CD8-positive, alpha-beta memory T cell (primary cell): Measurements from ENCODE around the gene BICD2. TPM values are rescaled to one million over a fixed set of nuclear protein-coding genes. Genes with fewer than 3 reads are reported as not detected.

ENCODE experiments used
- CTCF ChIA-PET: fragments of 350-600 bp; sonication (Branson Sonifier 250); formaldehyde crosslinking; loops from one replicate; lab custom pipeline; 2021; ENCODE audit warnings: antibody characterized with exemption; lab: Charles Lee
- POLR2A ChIA-PET: fragments of 350-600 bp; sonication (Branson Sonifier 250); formaldehyde crosslinking; loops from one replicate; lab custom pipeline; 2021; ENCODE audit warnings: antibody characterized with exemption; lab: Charles Lee
- DNase-seq, 5 donors: peaks; one replicate each; pipeline versions ENCODE4 v3.0.0 to v3.0.0-alpha.2; 2020 to 2022; ENCODE audit warnings: mixed read lengths in 1 of 5
- H3K27ac ChIP-seq: one replicate; pipeline ENCODE4 v1.7.0; 2013; ENCODE audit warnings: low read depth, mild to moderate bottlenecking, low read length, moderate library complexity
- H3K27me3 ChIP-seq: 2 replicates; pipeline ENCODE4 v1.7.0; 2013; ENCODE audit warnings: low read length, mild to moderate bottlenecking; ENCODE audit not compliant: insufficient read depth, poor library complexity, severe bottlenecking
- H3K36me3 ChIP-seq: 2 replicates; pipeline ENCODE4 v1.7.0; 2013; ENCODE audit warnings: mild to moderate bottlenecking, low read length, moderate library complexity; ENCODE audit not compliant: insufficient read depth
- H3K4me1 ChIP-seq: 2 replicates; pipeline ENCODE4 v1.7.0; 2013; ENCODE audit warnings: mild to moderate bottlenecking, low read length, moderate library complexity; ENCODE audit not compliant: insufficient read depth
- H3K4me3 ChIP-seq: 2 replicates; pipeline ENCODE4 v1.7.0; 2013; ENCODE audit warnings: mild to moderate bottlenecking, low read length
- H3K9me3 ChIP-seq: 2 replicates; pipeline ENCODE4 v1.7.0; 2013; ENCODE audit warnings: mild to moderate bottlenecking, low read length
- H3K27ac Mint-ChIP-seq, 8 donors: one replicate each; pipeline ENCODE4 v1.8.0; 2020 to 2021; ENCODE audit warnings: mixed read lengths in 8 of 8, mild to moderate bottlenecking in 6 of 8, inconsistent platforms in 3 of 8, moderate library complexity in 3 of 8
- H3K27me3 Mint-ChIP-seq, 2 donors: one replicate each; pipeline ENCODE4 v1.8.0; 2020 to 2021; ENCODE audit warnings: mixed read lengths in 2 of 2, mild to moderate bottlenecking in 1 of 2, moderate library complexity in 1 of 2
- H3K36me3 Mint-ChIP-seq, 3 donors: one replicate each; pipeline ENCODE4 v1.8.0; 2020 to 2021; ENCODE audit warnings: mixed read lengths in 3 of 3, inconsistent platforms in 1 of 3, mild to moderate bottlenecking in 1 of 3
- H3K4me1 Mint-ChIP-seq, 3 donors: one replicate each; pipeline ENCODE4 v1.8.0; 2020 to 2021; ENCODE audit warnings: mixed read lengths in 3 of 3, inconsistent platforms in 1 of 3, mild to moderate bottlenecking in 1 of 3
- H3K4me3 Mint-ChIP-seq, 7 donors: one replicate each; pipeline ENCODE4 v1.8.0; 2020 to 2021; ENCODE audit warnings: mixed read lengths in 7 of 7, mild to moderate bottlenecking in 6 of 7, moderate library complexity in 4 of 7, inconsistent platforms in 2 of 7
- H3K9me3 Mint-ChIP-seq, 5 donors: one replicate each; pipeline ENCODE4 v1.8.0; 2020 to 2022; ENCODE audit warnings: mixed read lengths in 5 of 5, mild to moderate bottlenecking in 3 of 5, moderate library complexity in 2 of 5, inconsistent platforms in 1 of 5
- polyA plus RNA-seq: library from polyadenylated mRNA; unstranded; fragments of 300-500 nt; fragmentation: Illumina TruSeq; gene quantifications from one replicate; pipeline ENCODE4 v1.2.3, GENCODE V29; 2021
- total RNA-seq, 2 experiments: library from RNA; stranded (reverse); gene quantifications; one replicate each; pipeline ENCODE4 v1.2.3, GENCODE V29; 2021

Gene BICD2
- total and polyA plus RNA-seq, 3 experiments from 2014 or later, result 18.6 to 27.1 (median 26.7) TPM

- CTCF ChIA-PET, result no interaction called here
- Mint-ChIP-seq H3K27me3 (peaks cover 4 to 10% of the 10 kb centered on the region in 2 donors), H3K9me3 (peaks cover 36 to 64% (median 51%) of the 10 kb centered on the region in 5 donors), H3K4me3 (peak overlapping the region in 3 of 7 donors; percentile 9 to 29 (median 10)), H3K4me1 (peaks cover 9 to 14% (median 12%) of the 10 kb centered on the region in 3 donors), H3K27ac (peak overlapping the region in 1 of 8 donors; percentile 47), H3K36me3 (peaks cover 0 to 50% (median 3%) of the 10 kb centered on the region in 3 donors)
- no peaks in the 10 kb centered on the region for H3K27me3 ChIP-seq
- H3K9me3 ChIP-seq, result peaks cover 8% of the 10 kb centered on the region
- DNase-seq, result no peak
- no peak overlapping the region for H3K27ac ChIP-seq
- H3K4me3 ChIP-seq, result no peak overlapping the region
- H3K4me1 ChIP-seq, result no peaks in the 10 kb centered on the region
- no peaks in the 10 kb centered on the region for H3K36me3 ChIP-seq
- POLR2A ChIA-PET, result no interaction called here
These were observed 68.0 kb downstream of the BICD2 start for GRCh38 chr9:92696619-92697018.

- H3K9me3 Mint-ChIP-seq, result peaks cover 11 to 24% (median 18%) of the 10 kb centered on the region in 5 donors
- no peaks in the 10 kb centered on the region for H3K4me1 ChIP-seq
- no peak overlapping the region for H3K27ac Mint-ChIP-seq
- H3K27ac ChIP-seq, result no peak overlapping the region
- DNase-seq, result no peak
- H3K4me1 Mint-ChIP-seq, result no peaks in the 10 kb centered on the region
- peaks cover 0 to 12% (median 0%) of the 10 kb centered on the region in 3 donors for H3K36me3 Mint-ChIP-seq
- peaks cover 3% of the 10 kb centered on the region for H3K9me3 ChIP-seq
- no peak overlapping the region for H3K4me3 Mint-ChIP-seq
- H3K27me3 ChIP-seq, result no peaks in the 10 kb centered on the region
- ChIA-PET CTCF (interaction anchor here (1.4 kb wide), 1 partner anchor 19 kb away, joined by 4 read pairs; no protein-coding TSS in a partner anchor), POLR2A (no interaction called here)
- no peak overlapping the region for H3K4me3 ChIP-seq
- H3K36me3 ChIP-seq, result no peaks in the 10 kb centered on the region
- H3K27me3 Mint-ChIP-seq, result peaks cover 0 to 6% of the 10 kb centered on the region in 2 donors
These were observed 77.7 kb downstream of the BICD2 start for GRCh38 chr9:92686954-92687353.

- no peak overlapping the region for H3K27ac Mint-ChIP-seq
- DNase-seq, result no peak
- H3K36me3 Mint-ChIP-seq, result peaks cover 0 to 5% (median 0%) of the 10 kb centered on the region in 3 donors
- H3K36me3 ChIP-seq, result no peaks in the 10 kb centered on the region
- POLR2A ChIA-PET, result no interaction called here
- CTCF ChIA-PET, result no interaction called here
- H3K4me1 Mint-ChIP-seq, result no peaks in the 10 kb centered on the region
- H3K27me3 ChIP-seq, result no peaks in the 10 kb centered on the region
- no peaks in the 10 kb centered on the region for H3K4me1 ChIP-seq
- H3K9me3 Mint-ChIP-seq, result peaks cover 1 to 9% (median 4%) of the 10 kb centered on the region in 5 donors
- H3K9me3 ChIP-seq, result peaks cover 1% of the 10 kb centered on the region
- no peak overlapping the region for H3K27ac ChIP-seq
- H3K4me3 Mint-ChIP-seq, result no peak overlapping the region
- peaks cover 0 to 3% of the 10 kb centered on the region in 2 donors for H3K27me3 Mint-ChIP-seq
- no peak overlapping the region for H3K4me3 ChIP-seq
These were observed 79.6 kb downstream of the BICD2 start for GRCh38 chr9:92685022-92685421.

GRCh38 chr9:92682269-92682668, 82.4 kb downstream of the BICD2 start:
- DNase-seq, result no peak
- H3K9me3 Mint-ChIP-seq, result no peaks in the 10 kb centered on the region
- Histone ChIP-seq H3K27me3 (no peaks in the 10 kb centered on the region), H3K4me3 (no peak overlapping the region), H3K36me3 (no peaks in the 10 kb centered on the region), H3K27ac (no peak overlapping the region), H3K4me1 (no peaks in the 10 kb centered on the region), H3K9me3 (no peaks in the 10 kb centered on the region)
- H3K4me1 Mint-ChIP-seq, result no peaks in the 10 kb centered on the region
- H3K4me3 Mint-ChIP-seq, result no peak overlapping the region
- ChIA-PET CTCF (no interaction called here), POLR2A (no interaction called here)
- no peak overlapping the region for H3K27ac Mint-ChIP-seq
- H3K27me3 Mint-ChIP-seq, result peaks cover 0 to 3% of the 10 kb centered on the region in 2 donors
- peaks cover 0 to 5% (median 0%) of the 10 kb centered on the region in 3 donors for H3K36me3 Mint-ChIP-seq

- Histone ChIP-seq H3K27me3 (no peaks in the 10 kb centered on the region), H3K4me3 (no peak overlapping the region), H3K36me3 (no peaks in the 10 kb centered on the region), H3K4me1 (no peaks in the 10 kb centered on the region), H3K9me3 (no peaks in the 10 kb centered on the region), H3K27ac (no peak overlapping the region)
- no peaks in the 10 kb centered on the region for H3K9me3 Mint-ChIP-seq
- H3K27me3 Mint-ChIP-seq, result peaks cover 0 to 3% of the 10 kb centered on the region in 2 donors
- POLR2A ChIA-PET, result no interaction called here
- no peak for DNase-seq
- H3K36me3 Mint-ChIP-seq, result no peaks in the 10 kb centered on the region
- CTCF ChIA-PET, result no interaction called here
- no peak overlapping the region for H3K4me3 Mint-ChIP-seq
- H3K27ac Mint-ChIP-seq, result no peak overlapping the region
- H3K4me1 Mint-ChIP-seq, result no peaks in the 10 kb centered on the region
These were observed 84.2 kb downstream of the BICD2 start for GRCh38 chr9:92680166-92681119.

GRCh38 chr9:92679413-92680165, 85.0 kb downstream of the BICD2 start:
- no peak overlapping the region for H3K4me3 Mint-ChIP-seq
- Histone ChIP-seq H3K27ac (no peak overlapping the region), H3K4me1 (no peaks in the 10 kb centered on the region), H3K9me3 (no peaks in the 10 kb centered on the region), H3K27me3 (no peaks in the 10 kb centered on the region), H3K4me3 (no peak overlapping the region), H3K36me3 (no peaks in the 10 kb centered on the region)
- peaks cover 0 to 3% of the 10 kb centered on the region in 2 donors for H3K27me3 Mint-ChIP-seq
- no peaks in the 10 kb centered on the region for H3K9me3 Mint-ChIP-seq
- DNase-seq, result no peak
- no peak overlapping the region for H3K27ac Mint-ChIP-seq
- CTCF ChIA-PET, result interaction anchor here (1.2 kb wide), 1 partner anchor 14 kb away, joined by 3 read pairs; no protein-coding TSS in a partner anchor
- no peaks in the 10 kb centered on the region for H3K4me1 Mint-ChIP-seq
- POLR2A ChIA-PET, result no interaction called here
- H3K36me3 Mint-ChIP-seq, result no peaks in the 10 kb centered on the region

GRCh38 chr9:92671323-92671722, 93.3 kb downstream of the BICD2 start:
- H3K9me3 Mint-ChIP-seq, result peaks cover 0 to 2% (median 0%) of the 10 kb centered on the region in 5 donors
- no peaks in the 10 kb centered on the region for H3K9me3 ChIP-seq
- no peaks in the 10 kb centered on the region for H3K36me3 ChIP-seq
- H3K4me1 Mint-ChIP-seq, result peaks cover 21 to 41% (median 32%) of the 10 kb centered on the region in 3 donors
- no peak for DNase-seq
- peak overlapping the region in 5 of 8 donors; percentile 32 to 100 (median 98) for H3K27ac Mint-ChIP-seq
- peak overlapping the region; percentile 94 to 100 (median 96) for H3K4me3 Mint-ChIP-seq
- ChIA-PET CTCF (interaction anchor here (1.2 to 1.7 kb wide), 3 partner anchors 33 to 94 kb away, joined by 5 to 7 read pairs (median 5); partner anchors contain the start of gene BICD2), POLR2A (interaction anchor here (1.5 kb wide), 1 partner anchor 425 kb away, joined by 3 read pairs; the partner anchor contains the start of gene CARD19)
- no peaks in the 10 kb centered on the region for H3K27me3 ChIP-seq
- peaks cover 19% of the 10 kb centered on the region for H3K4me1 ChIP-seq
- H3K4me3 ChIP-seq, result peak overlapping the region; percentile 99
- no peak overlapping the region for H3K27ac ChIP-seq
- H3K27me3 Mint-ChIP-seq, result no peaks in the 10 kb centered on the region
- peaks cover 0 to 15% (median 0%) of the 10 kb centered on the region in 3 donors for H3K36me3 Mint-ChIP-seq
